ENCODE results near the gene RABGAP1L.

DNA sequence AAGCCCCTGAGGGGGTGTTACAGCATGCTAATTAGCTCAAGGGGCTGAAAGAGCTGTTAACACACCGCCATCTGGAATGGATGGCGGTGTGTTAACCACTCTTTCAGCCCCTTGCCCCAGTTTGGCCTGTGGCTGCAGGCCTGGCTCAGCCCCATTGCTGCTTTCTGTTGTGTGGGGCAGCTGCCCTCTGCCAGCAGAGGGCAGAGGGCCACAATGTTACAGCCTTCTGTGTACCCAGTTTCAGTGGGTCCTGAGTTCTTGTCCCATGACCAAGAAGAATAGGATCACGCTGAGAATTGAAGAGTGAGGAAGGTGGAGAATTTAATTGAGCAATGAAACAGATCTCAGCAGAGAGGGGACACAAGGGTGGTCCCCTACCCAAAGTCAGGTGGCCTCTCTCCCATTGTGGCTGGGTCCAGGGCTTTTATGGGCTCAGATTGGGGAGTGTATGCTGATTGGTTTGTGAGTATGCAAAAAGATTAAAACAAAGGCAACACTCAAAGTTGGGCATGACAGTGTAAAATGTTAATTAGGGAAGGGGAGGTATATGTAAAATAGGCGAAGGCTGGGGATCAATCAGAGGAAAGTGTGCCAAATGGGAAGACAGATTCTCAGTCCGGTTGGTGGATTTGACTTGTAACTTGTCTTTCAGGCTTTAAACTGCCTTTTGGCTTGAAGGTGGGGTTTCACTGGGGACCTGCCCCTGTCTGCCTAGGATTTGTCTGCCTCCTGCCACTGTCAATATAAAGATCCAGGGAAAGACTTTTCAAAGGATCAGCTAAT is 142.2 kb downstream of the RABGAP1L start:
- TF ChIP-seq CTCF (conservative IDR thresholded peaks at IDR 0.05) (no peak), EZH2 (IDR thresholded peaks at IDR 0.05; ENCODE audit: low read depth) (no peak)
